ENCODE measurements around the gene KLC1. TPM values are rescaled to one million over a fixed set of nuclear protein-coding genes. Genes with fewer than 3 reads are reported as not detected.

KLC1 gene
- total RNA-seq, 1 donor from 2014 or later: 178 TPM

- H3K9me3 Mint-ChIP-seq (ENCODE audit: low read depth): no peaks in the 10 kb centered on the region
- peaks cover 5% of the 10 kb centered on the region for H3K4me1 Mint-ChIP-seq (ENCODE audit: low read depth)
- H3K4me3 Mint-ChIP-seq (ENCODE audit: low read depth): no peak overlapping the region
- H3K27me3 Mint-ChIP-seq: no peaks in the 10 kb centered on the region
- no peak overlapping the region for H3K27ac Mint-ChIP-seq
- no peak for TF ChIP-seq CTCF (IDR thresholded peaks at IDR 0.05; ENCODE audit: unreplicated experiment)
- DNase-seq (ENCODE audit: low spot score, unreplicated experiment): no peak
- H3K36me3 Mint-ChIP-seq (ENCODE audit: insufficient read depth): peaks cover 4% of the 10 kb centered on the region
These were observed 68.8 kb downstream of the KLC1 start for GRCh38 chr14:103697603-103698379.

GRCh38 chr14:103698380-103699260 lies 69.6 kb downstream of the KLC1 start:
- H3K4me3 Mint-ChIP-seq (ENCODE audit: low read depth): no peak overlapping the region
- H3K4me1 Mint-ChIP-seq (ENCODE audit: low read depth): peaks cover 5% of the 10 kb centered on the region
- no peak for DNase-seq (ENCODE audit: low spot score, unreplicated experiment)
- no peaks in the 10 kb centered on the region for H3K9me3 Mint-ChIP-seq (ENCODE audit: low read depth)
- no peak for TF ChIP-seq CTCF (IDR thresholded peaks at IDR 0.05; ENCODE audit: unreplicated experiment)
- H3K27me3 Mint-ChIP-seq: no peaks in the 10 kb centered on the region
- peaks cover 5% of the 10 kb centered on the region for H3K36me3 Mint-ChIP-seq (ENCODE audit: insufficient read depth)
- no peak overlapping the region for H3K27ac Mint-ChIP-seq

- no peak for DNase-seq (ENCODE audit: low spot score, unreplicated experiment)
- no peak overlapping the region for H3K27ac Mint-ChIP-seq
- no peaks in the 10 kb centered on the region for H3K9me3 Mint-ChIP-seq (ENCODE audit: low read depth)
- H3K36me3 Mint-ChIP-seq (ENCODE audit: insufficient read depth): peaks cover 2% of the 10 kb centered on the region
- H3K27me3 Mint-ChIP-seq: no peaks in the 10 kb centered on the region
- no peak overlapping the region for H3K4me3 Mint-ChIP-seq (ENCODE audit: low read depth)
- no peak for TF ChIP-seq CTCF (IDR thresholded peaks at IDR 0.05; ENCODE audit: unreplicated experiment)
- peaks cover 5% of the 10 kb centered on the region for H3K4me1 Mint-ChIP-seq (ENCODE audit: low read depth)
These were observed 70.2 kb downstream of the KLC1 start for GRCh38 chr14:103699261-103699661.

GRCh38 chr14:103699901-103700752 lies 71.1 kb downstream of the KLC1 start:
- TF ChIP-seq CTCF (IDR thresholded peaks at IDR 0.05; ENCODE audit: unreplicated experiment): no peak
- Mint-ChIP-seq H3K4me3 (ENCODE audit: low read depth) (no peak overlapping the region), H3K4me1 (ENCODE audit: low read depth) (peaks cover 5% of the 10 kb centered on the region), H3K36me3 (ENCODE audit: insufficient read depth) (peaks cover 2% of the 10 kb centered on the region), H3K9me3 (ENCODE audit: low read depth) (no peaks in the 10 kb centered on the region), H3K27ac (peak overlapping the region; percentile 37), H3K27me3 (no peaks in the 10 kb centered on the region)
- DNase-seq (ENCODE audit: low spot score, unreplicated experiment): no peak

Measured in progenitor cell of endocrine pancreas (in vitro differentiated cells).